ACC112 (cell line): ENCODE measurements around the gene TMEM131L.

Experiments
- H2AFZ ChIP-seq: fragments of 200-600 bp; sonication (generic); one replicate; pipeline ENCODE4 v1.6.0; 2017; ENCODE audit warnings: antibody characterized with exemption, low read length; ENCODE audit not compliant: unreplicated experiment
- H3K27ac ChIP-seq: fragments of 200-600 bp; sonication (generic); 2 replicates; pipeline ENCODE4 v1.5.1; 2014; ENCODE audit warnings: low read depth, mild to moderate bottlenecking, antibody characterized with exemption, low read length, moderate library complexity
- H3K27me3 ChIP-seq: fragments of 200-600 bp; sonication (generic); 2 replicates; pipeline ENCODE4 v1.6.1; 2014; ENCODE audit warnings: mild to moderate bottlenecking, antibody characterized with exemption, low read length, moderate library complexity, mixed read lengths; ENCODE audit not compliant: insufficient read depth
- H3K36me3 ChIP-seq: fragments of 200-600 bp; sonication (generic); 2 replicates; pipeline ENCODE4 v1.6.1; 2016; ENCODE audit warnings: mild to moderate bottlenecking, antibody characterized with exemption, low read length, moderate library complexity, mixed read lengths; ENCODE audit not compliant: insufficient read depth
- H3K4me1 ChIP-seq: fragments of 200-600 bp; sonication (generic); one replicate; pipeline ENCODE4 v1.6.1; 2016; ENCODE audit warnings: low read length, mixed read lengths; ENCODE audit not compliant: insufficient read depth, unreplicated experiment, control insufficient read depth
- H3K4me3 ChIP-seq: fragments of 200-600 bp; sonication (generic); 2 replicates; pipeline ENCODE4 v1.5.1; 2014; ENCODE audit warnings: mild to moderate bottlenecking, low read depth, low read length
- H3K79me2 ChIP-seq: fragments of 200-600 bp; sonication (generic); one replicate; pipeline ENCODE4 v1.6.0; 2016; ENCODE audit warnings: low read length; ENCODE audit not compliant: control insufficient read depth, unreplicated experiment, insufficient read depth

TMEM131L gene

GRCh38 chr4:153579410-153579809 is 113.2 kb downstream of the TMEM131L start:
- H3K36me3 ChIP-seq, result no peaks in the 10 kb centered on the region
- no peaks in the 10 kb centered on the region for H3K79me2 ChIP-seq
- peaks cover 1% of the 10 kb centered on the region for H3K4me1 ChIP-seq
- H3K27me3 ChIP-seq, result no peaks in the 10 kb centered on the region
- no peak overlapping the region for H3K27ac ChIP-seq
- H2AFZ ChIP-seq, result no peak overlapping the region
- no peak overlapping the region for H3K4me3 ChIP-seq

GRCh38 chr4:153579872-153580271 is 113.7 kb downstream of the TMEM131L start:
- H3K27me3 ChIP-seq, result no peaks in the 10 kb centered on the region

GRCh38 chr4:153582954-153583702 is 117.0 kb downstream of the TMEM131L start:
- Histone ChIP-seq H3K4me1 (no peaks in the 10 kb centered on the region), H3K27me3 (no peaks in the 10 kb centered on the region), H2AFZ (no peak overlapping the region), H3K79me2 (no peaks in the 10 kb centered on the region), H3K4me3 (no peak overlapping the region), H3K36me3 (no peaks in the 10 kb centered on the region), H3K27ac (no peak overlapping the region)

More at GRCh38 chr4:153579872-153580271, 113.7 kb downstream of the TMEM131L start:
- Histone ChIP-seq H3K27ac (no peak overlapping the region), H2AFZ (no peak overlapping the region), H3K4me1 (no peaks in the 10 kb centered on the region), H3K4me3 (no peak overlapping the region), H3K79me2 (no peaks in the 10 kb centered on the region), H3K36me3 (no peaks in the 10 kb centered on the region)

- no peaks in the 10 kb centered on the region for H3K79me2 ChIP-seq
- H3K36me3 ChIP-seq, result no peaks in the 10 kb centered on the region
- no peak overlapping the region for H2AFZ ChIP-seq
- no peak overlapping the region for H3K27ac ChIP-seq
- H3K4me3 ChIP-seq, result no peak overlapping the region
- no peaks in the 10 kb centered on the region for H3K4me1 ChIP-seq
- H3K27me3 ChIP-seq, result no peaks in the 10 kb centered on the region
These were observed 118.9 kb downstream of the TMEM131L start for GRCh38 chr4:153585026-153585425.

GRCh38 chr4:153589703-153590595 is 123.8 kb downstream of the TMEM131L start:
- H3K4me1 ChIP-seq, result no peaks in the 10 kb centered on the region
- H2AFZ ChIP-seq, result no peak overlapping the region
- H3K27me3 ChIP-seq, result no peaks in the 10 kb centered on the region
- no peak overlapping the region for H3K4me3 ChIP-seq
- no peak overlapping the region for H3K27ac ChIP-seq
- H3K36me3 ChIP-seq, result no peaks in the 10 kb centered on the region
- H3K79me2 ChIP-seq, result no peaks in the 10 kb centered on the region

- no peaks in the 10 kb centered on the region for H3K79me2 ChIP-seq
- H3K4me3 ChIP-seq, result no peak overlapping the region
- H2AFZ ChIP-seq, result no peak overlapping the region
- no peak overlapping the region for H3K27ac ChIP-seq
- no peaks in the 10 kb centered on the region for H3K36me3 ChIP-seq
- no peaks in the 10 kb centered on the region for H3K4me1 ChIP-seq
- H3K27me3 ChIP-seq, result no peaks in the 10 kb centered on the region
These were observed 125.3 kb downstream of the TMEM131L start for GRCh38 chr4:153591441-153591840.

GRCh38 chr4:153592064-153592463 is 125.9 kb downstream of the TMEM131L start:
- H3K36me3 ChIP-seq, result no peaks in the 10 kb centered on the region
- no peak overlapping the region for H3K27ac ChIP-seq
- no peak overlapping the region for H2AFZ ChIP-seq
- H3K27me3 ChIP-seq, result no peaks in the 10 kb centered on the region
- no peaks in the 10 kb centered on the region for H3K4me1 ChIP-seq
- no peak overlapping the region for H3K4me3 ChIP-seq
- H3K79me2 ChIP-seq, result no peaks in the 10 kb centered on the region

GRCh38 chr4:153593161-153593560 is 127.0 kb downstream of the TMEM131L start:
- Histone ChIP-seq H3K79me2 (no peaks in the 10 kb centered on the region), H2AFZ (no peak overlapping the region), H3K4me3 (no peak overlapping the region), H3K36me3 (no peaks in the 10 kb centered on the region), H3K4me1 (no peaks in the 10 kb centered on the region), H3K27me3 (no peaks in the 10 kb centered on the region), H3K27ac (no peak overlapping the region)

- Histone ChIP-seq H3K27ac (no peak overlapping the region), H3K27me3 (no peaks in the 10 kb centered on the region), H2AFZ (no peak overlapping the region), H3K4me1 (no peaks in the 10 kb centered on the region), H3K79me2 (no peaks in the 10 kb centered on the region), H3K36me3 (no peaks in the 10 kb centered on the region), H3K4me3 (no peak overlapping the region)
These were observed 128.1 kb downstream of the TMEM131L start for GRCh38 chr4:153594210-153594609.

- Histone ChIP-seq H3K36me3 (no peaks in the 10 kb centered on the region), H3K4me1 (no peaks in the 10 kb centered on the region), H2AFZ (no peak overlapping the region), H3K4me3 (no peak overlapping the region), H3K27ac (no peak overlapping the region), H3K27me3 (no peaks in the 10 kb centered on the region), H3K79me2 (no peaks in the 10 kb centered on the region)
These were observed 129.9 kb downstream of the TMEM131L start for GRCh38 chr4:153595894-153596601.
